NCI-H1417 (cell line): ENCODE data around the gene TXNDC5.

Experiments
- DNase-seq, 3 experiments: peaks; one replicate each; lab custom pipeline; 2025; lab: John Stamatoyannopoulos, UW

Gene TXNDC5

GRCh38 chr6:7851780-7852179 is 58.8 kb downstream of the TXNDC5 start:
- no peak for DNase-seq

- DNase-seq, result no peak
Observed at GRCh38 chr6:7848229-7848628, 62.4 kb downstream of the TXNDC5 start.

- no peak for DNase-seq
Observed at GRCh38 chr6:7846966-7847818, 63.4 kb downstream of the TXNDC5 start.

GRCh38 chr6:7841781-7842468 is 68.7 kb downstream of the TXNDC5 start:
- no peak for DNase-seq

GRCh38 chr6:7836371-7837026 is 74.1 kb downstream of the TXNDC5 start:
- DNase-seq, result no peak

GRCh38 chr6:7833751-7834070 is 76.9 kb downstream of the TXNDC5 start:
- DNase-seq, result no peak

- no peak for DNase-seq
Observed at GRCh38 chr6:7832904-7833750, 77.5 kb downstream of the TXNDC5 start.
